ENCODE measurements around the gene MACROD2. TPM values are rescaled to one million over a fixed set of nuclear protein-coding genes. Genes with fewer than 3 reads are reported as not detected.

The MACROD2 gene
- total RNA-seq, 1 donor from 2014 or later: 1.6 TPM

- TF ChIP-seq CTCF (IDR thresholded peaks at IDR 0.05; ENCODE audit: insufficient read depth, low read length, severe bottlenecking): no peak
- no peak overlapping the region for H3K4me3 ChIP-seq (ENCODE audit: low read depth, low read length)
- DNase-seq (ENCODE audit: low read depth) (no peak), FAIRE-seq (no peak)
- no peaks in the 10 kb centered on the region for H3K27me3 ChIP-seq (ENCODE audit: control insufficient read depth, insufficient read depth, low read length)
- H3K36me3 ChIP-seq (ENCODE audit: control insufficient read depth, insufficient read depth, low read length): no peaks in the 10 kb centered on the region
These were observed 965.5 kb downstream of the MACROD2 start for GRCh38 chr20:14960831-14961230.

DNA sequence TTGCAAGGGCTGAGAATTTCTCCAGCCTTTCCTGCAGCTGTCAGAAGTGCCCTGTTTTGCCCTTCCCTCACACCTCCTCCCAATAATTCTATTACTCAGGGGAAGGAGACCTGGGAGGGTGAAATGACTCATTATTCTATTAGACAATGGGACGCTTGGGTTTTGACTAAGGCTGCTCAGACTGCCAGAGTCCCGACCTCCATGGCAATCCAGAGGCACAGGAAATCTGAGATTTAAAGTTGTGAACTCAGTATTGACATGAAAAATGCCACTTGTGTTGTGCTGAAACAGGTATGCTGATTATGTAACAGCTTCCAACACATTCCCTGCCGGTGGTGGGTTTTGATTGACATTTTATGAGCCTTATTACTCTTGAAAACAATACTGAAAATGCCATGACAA lies 967.9 kb downstream of the MACROD2 start:
- FAIRE-seq (peak; percentile 62), DNase-seq (ENCODE audit: low read depth) (peak; percentile 95)
- no peak for TF ChIP-seq CTCF (IDR thresholded peaks at IDR 0.05; ENCODE audit: insufficient read depth, low read length, severe bottlenecking)
- Histone ChIP-seq H3K4me3 (ENCODE audit: low read depth, low read length) (no peak overlapping the region), H3K27me3 (ENCODE audit: control insufficient read depth, insufficient read depth, low read length) (no peaks in the 10 kb centered on the region), H3K36me3 (ENCODE audit: control insufficient read depth, insufficient read depth, low read length) (no peaks in the 10 kb centered on the region)

DNA sequence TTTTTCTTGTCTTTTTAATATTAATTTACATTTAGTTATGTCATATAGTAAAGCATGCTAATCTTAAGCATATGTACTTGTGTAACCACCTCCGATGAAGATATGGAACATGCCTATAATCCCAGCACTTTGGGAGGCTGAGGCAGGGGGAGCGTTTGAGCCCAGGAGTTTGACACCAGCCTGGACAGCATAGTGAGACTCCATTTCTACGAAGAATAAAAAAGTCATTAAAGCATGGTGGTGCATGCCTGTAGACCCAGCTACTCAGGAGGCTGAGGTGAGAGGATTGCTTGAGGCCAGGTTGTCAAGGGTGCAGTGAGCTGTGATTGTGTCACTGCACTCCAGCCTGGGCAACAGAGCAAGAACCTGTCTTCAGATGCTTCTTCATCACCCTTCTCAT lies 970.9 kb downstream of the MACROD2 start:
- Histone ChIP-seq H3K27me3 (ENCODE audit: control insufficient read depth, insufficient read depth, low read length) (no peaks in the 10 kb centered on the region), H3K36me3 (ENCODE audit: control insufficient read depth, insufficient read depth, low read length) (no peaks in the 10 kb centered on the region), H3K4me3 (ENCODE audit: low read depth, low read length) (no peak overlapping the region)
- no peak for FAIRE-seq
- no peak for DNase-seq (ENCODE audit: low read depth)
- TF ChIP-seq CTCF (IDR thresholded peaks at IDR 0.05; ENCODE audit: insufficient read depth, low read length, severe bottlenecking): no peak

- DNase-seq (ENCODE audit: low read depth) (no peak), FAIRE-seq (no peak)
- H3K27me3 ChIP-seq (ENCODE audit: control insufficient read depth, insufficient read depth, low read length): no peaks in the 10 kb centered on the region
- no peaks in the 10 kb centered on the region for H3K36me3 ChIP-seq (ENCODE audit: control insufficient read depth, insufficient read depth, low read length)
- TF ChIP-seq CTCF (IDR thresholded peaks at IDR 0.05; ENCODE audit: insufficient read depth, low read length, severe bottlenecking): no peak
- no peak overlapping the region for H3K4me3 ChIP-seq (ENCODE audit: low read depth, low read length)
These were observed 971.5 kb downstream of the MACROD2 start for GRCh38 chr20:14966808-14967207.

DNA sequence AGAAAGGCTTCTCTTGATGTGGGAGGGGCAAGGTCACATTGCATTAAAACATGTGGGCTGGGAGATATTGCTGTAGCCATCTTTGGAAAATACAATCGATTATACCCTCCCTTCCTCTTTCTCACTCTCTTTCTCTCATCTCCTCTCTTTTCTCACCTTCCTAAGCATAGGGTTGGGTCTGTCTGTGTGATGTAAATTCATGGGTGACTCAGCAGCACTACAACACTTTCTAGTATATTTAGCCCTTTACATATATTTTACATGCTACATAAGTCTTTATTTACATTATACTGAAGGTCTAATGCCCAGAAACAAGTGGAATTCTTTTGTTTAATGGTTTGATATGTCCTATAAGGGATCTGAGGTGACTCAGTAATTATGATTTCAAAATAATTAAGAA lies 976.9 kb downstream of the MACROD2 start:
- H3K36me3 ChIP-seq (ENCODE audit: control insufficient read depth, insufficient read depth, low read length): no peaks in the 10 kb centered on the region
- no peak overlapping the region for H3K4me3 ChIP-seq (ENCODE audit: low read depth, low read length)
- DNase-seq (ENCODE audit: low read depth) (peak; percentile 58), FAIRE-seq (no peak)
- H3K27me3 ChIP-seq (ENCODE audit: control insufficient read depth, insufficient read depth, low read length): no peaks in the 10 kb centered on the region
- no peak for TF ChIP-seq CTCF (IDR thresholded peaks at IDR 0.05; ENCODE audit: insufficient read depth, low read length, severe bottlenecking)

DNA sequence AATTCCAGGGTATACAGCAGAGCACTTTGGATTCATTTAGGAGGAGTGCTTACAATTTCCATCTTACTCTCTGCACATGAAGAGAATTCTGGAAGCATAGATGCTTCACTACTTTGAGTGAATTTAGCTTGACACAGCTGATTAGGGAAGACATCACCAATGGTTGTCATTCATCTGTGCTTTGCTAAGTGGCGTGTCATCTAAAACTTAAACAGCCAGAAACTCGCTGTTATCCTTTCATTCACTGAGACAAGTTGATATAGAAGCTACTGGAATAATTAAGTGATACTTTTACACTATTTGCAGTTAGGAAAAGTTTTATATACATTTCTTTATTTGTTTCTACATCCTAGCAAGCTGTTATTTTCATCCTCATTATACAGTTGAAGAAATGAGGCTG lies 977.4 kb downstream of the MACROD2 start:
- Histone ChIP-seq H3K27me3 (ENCODE audit: control insufficient read depth, insufficient read depth, low read length) (no peaks in the 10 kb centered on the region), H3K36me3 (ENCODE audit: control insufficient read depth, insufficient read depth, low read length) (no peaks in the 10 kb centered on the region), H3K4me3 (ENCODE audit: low read depth, low read length) (no peak overlapping the region)
- DNase-seq (ENCODE audit: low read depth): no peak
- no peak for TF ChIP-seq CTCF (IDR thresholded peaks at IDR 0.05; ENCODE audit: insufficient read depth, low read length, severe bottlenecking)
- no peak for FAIRE-seq

All from bronchial epithelial cell (primary cell).